ENCODE measurements around the gene CD276.

Gene CD276

DNA sequence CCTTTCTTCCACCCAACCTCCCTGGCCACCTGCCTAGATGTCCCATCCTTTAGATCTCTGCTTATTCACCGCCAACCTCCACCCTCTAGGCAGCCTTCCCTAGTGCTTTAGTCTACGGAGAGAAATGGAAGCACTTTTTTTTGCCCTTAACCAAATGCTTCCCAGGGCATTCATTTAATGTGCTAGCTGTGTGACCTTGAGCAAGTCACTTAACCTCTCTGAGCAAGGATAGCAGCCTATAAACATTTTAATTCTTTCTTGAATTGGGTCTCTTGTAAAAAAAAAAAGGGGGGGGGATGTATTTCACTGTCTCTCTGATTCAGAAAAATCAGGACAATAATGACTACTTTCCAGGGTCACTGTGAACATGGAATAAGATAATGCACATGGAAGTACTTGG, 72.2 kb downstream of the CD276 start:
- no peak for TF ChIP-seq CTCF (IDR thresholded peaks at IDR 0.05; ENCODE audit: extremely low read depth, insufficient read depth, missing control alignments)
- no peak for DNase-seq (ENCODE audit: low spot score)
- in situ Hi-C loops (cut with MboI; ENCODE audit: low pct_unique_long_range_greater_than_20kb, low sequenced_read_pairs, unreplicated experiment) = no loop called here

DNA sequence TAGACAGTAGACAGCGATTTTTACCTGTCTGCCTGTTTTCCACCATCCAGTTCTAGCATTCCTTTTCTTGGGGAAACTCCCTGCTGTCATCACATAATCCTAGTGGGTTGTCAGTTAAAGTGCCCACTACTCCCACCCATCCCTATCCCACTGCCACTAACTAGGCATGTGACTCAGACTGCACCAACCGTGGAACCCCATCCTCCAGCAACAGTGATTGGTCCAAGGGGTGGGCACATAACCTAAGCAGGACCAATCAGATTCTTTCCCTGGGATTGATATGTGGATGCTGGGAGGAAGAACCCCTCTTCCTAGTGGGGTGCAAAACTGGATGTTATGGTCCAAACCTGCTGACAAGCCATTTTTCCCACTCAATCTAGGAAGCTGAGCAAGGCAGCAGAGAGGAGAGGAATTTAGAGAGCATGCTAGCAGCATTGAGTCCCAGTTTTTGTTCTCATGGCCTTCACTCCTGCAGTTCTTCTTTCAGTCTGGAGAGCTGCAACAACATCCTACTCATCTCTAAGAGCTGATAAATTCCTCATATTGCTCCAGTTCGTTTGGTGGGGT, 72.8 kb downstream of the CD276 start:
- in situ Hi-C loops (cut with MboI; ENCODE audit: low pct_unique_long_range_greater_than_20kb, low sequenced_read_pairs, unreplicated experiment) = no loop called here
- DNase-seq (ENCODE audit: low spot score) = no peak
- TF ChIP-seq CTCF (IDR thresholded peaks at IDR 0.05; ENCODE audit: extremely low read depth, insufficient read depth, missing control alignments) = no peak

DNA sequence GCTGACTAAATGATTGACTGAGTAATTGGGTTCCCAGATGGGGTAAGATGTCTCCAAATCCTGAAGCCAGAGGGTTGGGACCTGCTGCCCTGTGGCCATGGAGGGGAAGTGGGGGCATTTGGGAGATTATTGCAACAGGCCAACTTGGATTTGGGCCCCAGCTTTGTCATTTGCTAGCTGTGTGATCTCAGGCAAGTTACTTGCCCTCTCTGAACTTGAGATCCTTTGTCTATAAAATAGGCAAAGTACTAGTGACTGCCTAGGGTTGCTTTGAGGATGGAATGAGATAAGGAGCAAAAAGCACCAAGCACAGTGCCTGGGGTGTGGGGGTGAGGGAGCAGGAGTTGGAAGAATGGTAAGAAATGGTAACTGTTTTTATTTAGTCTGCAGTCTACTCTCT, 73.4 kb downstream of the CD276 start:
- in situ Hi-C loops (cut with MboI; ENCODE audit: low pct_unique_long_range_greater_than_20kb, low sequenced_read_pairs, unreplicated experiment) = no loop called here
- no peak for DNase-seq (ENCODE audit: low spot score)
- TF ChIP-seq CTCF (IDR thresholded peaks at IDR 0.05; ENCODE audit: extremely low read depth, insufficient read depth, missing control alignments) = no peak

DNA sequence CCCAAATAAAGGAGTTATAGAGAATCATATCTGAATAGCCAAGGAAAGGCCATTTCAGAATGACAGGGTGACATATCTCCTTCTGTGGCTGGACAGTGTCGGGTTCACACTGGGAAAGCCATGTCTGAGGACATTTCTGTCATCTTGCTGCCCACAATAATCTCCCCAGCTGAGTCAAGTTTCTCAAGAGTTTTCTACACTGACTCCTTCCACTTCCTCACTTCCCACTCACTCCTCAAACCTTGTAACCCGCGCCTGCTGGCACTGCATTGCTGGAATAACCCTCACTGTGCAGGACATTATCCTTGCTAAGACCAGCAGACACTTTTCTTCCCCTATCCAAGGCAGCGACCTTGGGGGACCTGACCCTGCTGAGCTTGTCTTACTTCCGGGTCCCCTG, 74.3 kb downstream of the CD276 start:
- no peak for TF ChIP-seq CTCF (IDR thresholded peaks at IDR 0.05; ENCODE audit: extremely low read depth, insufficient read depth, missing control alignments)
- DNase-seq (ENCODE audit: low spot score) = no peak
- in situ Hi-C loops (cut with MboI; ENCODE audit: low pct_unique_long_range_greater_than_20kb, low sequenced_read_pairs, unreplicated experiment) = no loop called here

- no peak for DNase-seq (ENCODE audit: low spot score)
- in situ Hi-C loops (cut with MboI; ENCODE audit: low pct_unique_long_range_greater_than_20kb, low sequenced_read_pairs, unreplicated experiment) = no loop called here
- TF ChIP-seq CTCF (IDR thresholded peaks at IDR 0.05; ENCODE audit: extremely low read depth, insufficient read depth, missing control alignments) = no peak
These were observed 76.4 kb downstream of the CD276 start for GRCh38 chr15:73760330-73761329.

DNA sequence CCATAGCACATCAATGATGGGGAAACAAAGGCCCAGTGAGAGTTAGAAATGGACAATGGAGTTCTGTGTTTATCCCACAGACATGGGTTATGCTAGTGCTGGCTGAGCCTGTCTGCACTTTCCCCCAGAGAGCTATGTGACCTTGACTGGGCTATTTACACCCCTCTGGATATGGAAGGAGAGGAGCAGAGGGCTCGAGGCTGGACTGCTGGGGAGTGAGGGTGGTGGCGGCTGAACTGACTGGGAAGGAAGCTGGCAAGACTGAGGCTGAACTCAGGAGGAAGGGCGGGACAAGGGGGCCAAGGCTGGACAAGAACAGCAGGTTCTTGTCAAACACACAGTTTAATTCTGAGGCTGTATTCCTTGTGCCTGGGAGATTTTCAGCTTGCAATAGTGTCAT, 79.7 kb downstream of the CD276 start:
- in situ Hi-C loops (cut with MboI; ENCODE audit: low pct_unique_long_range_greater_than_20kb, low sequenced_read_pairs, unreplicated experiment) = no loop called here
- no peak for TF ChIP-seq CTCF (IDR thresholded peaks at IDR 0.05; ENCODE audit: extremely low read depth, insufficient read depth, missing control alignments)
- DNase-seq (ENCODE audit: low spot score) = no peak

Measured in GM13977 (cell line).